Fibroblast of skin of left biceps (primary cell): ENCODE results near the gene CBFA2T3.

Source experiments
- DNase-seq, 2 experiments: peaks; one replicate each; pipeline ENCODE4 v3.0.0-alpha.2; 2013; ENCODE audit warnings: low read depth in 2 of 2

Gene CBFA2T3

DNA sequence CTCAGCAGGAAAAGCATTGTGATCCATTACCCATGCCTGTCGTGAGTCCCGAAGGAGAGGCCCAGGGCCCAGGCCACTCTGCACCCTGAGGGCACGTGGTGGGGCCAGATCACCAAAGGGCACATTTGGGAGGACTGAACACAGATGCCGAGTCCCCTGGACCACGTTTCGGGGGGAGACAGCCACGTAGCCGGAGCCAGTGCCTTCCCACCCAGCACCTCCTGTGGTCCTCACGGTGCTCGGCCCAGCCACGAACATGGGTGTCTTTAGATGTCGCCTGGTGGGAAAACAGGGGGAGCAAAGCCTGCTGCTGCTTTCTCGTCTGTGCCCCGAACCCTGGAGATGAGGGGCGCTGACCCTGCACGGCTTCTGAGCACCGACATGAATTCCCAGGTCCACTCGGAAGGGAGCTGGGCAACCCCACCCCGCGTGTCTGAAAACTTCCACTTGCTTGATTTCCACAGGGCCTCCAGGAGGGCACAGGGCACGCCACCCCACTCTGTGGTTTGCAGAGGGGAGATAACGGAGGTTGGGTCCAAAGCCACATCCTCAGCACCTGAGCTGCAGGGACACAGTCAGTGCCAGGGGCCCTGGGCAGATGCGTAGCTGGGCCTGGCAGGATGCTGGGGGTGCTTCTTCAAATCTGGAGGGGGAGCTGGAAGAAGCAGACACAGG, 14.4 kb downstream of the CBFA2T3 start:
- no peak for DNase-seq

DNA sequence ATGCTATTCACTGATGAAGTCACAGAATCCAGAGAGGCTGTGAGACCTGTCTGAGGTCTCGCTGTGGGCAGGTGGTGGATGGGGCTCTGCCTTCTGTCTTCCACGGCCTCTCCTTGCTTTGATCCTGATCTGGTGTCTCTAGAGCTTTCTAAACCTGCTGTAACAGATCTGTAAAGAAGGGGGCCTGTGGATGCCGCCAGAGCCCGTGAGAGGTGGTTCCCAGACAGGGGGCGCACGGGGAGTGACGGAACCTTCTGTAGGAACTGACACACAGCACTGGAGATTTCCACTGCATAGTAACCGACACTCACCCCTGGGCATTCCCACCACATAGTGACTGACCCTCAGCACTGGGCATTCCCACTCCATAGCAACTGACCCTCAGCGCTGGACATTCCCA, 16.0 kb downstream of the CBFA2T3 start:
- no peak for DNase-seq

DNA sequence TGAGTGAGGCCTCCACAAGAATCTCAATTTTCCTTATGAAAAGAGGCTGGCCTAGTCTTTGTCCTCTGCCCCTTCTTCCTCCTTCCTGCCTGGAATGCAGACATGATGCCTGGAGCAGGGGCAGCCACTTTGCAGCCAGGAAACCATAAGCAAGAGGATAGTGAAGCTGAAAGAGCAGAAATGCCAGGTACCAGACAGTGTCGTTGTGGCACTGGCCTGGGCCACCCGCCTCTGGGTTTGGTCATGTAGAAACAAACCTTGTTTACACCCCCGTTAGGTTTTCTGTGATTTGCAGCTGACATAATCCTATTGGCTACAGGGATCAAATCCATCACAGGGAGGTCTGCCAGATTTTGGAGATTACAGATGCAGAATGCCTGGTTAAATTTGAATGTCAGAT, 16.5 kb downstream of the CBFA2T3 start:
- DNase-seq: no peak

DNA sequence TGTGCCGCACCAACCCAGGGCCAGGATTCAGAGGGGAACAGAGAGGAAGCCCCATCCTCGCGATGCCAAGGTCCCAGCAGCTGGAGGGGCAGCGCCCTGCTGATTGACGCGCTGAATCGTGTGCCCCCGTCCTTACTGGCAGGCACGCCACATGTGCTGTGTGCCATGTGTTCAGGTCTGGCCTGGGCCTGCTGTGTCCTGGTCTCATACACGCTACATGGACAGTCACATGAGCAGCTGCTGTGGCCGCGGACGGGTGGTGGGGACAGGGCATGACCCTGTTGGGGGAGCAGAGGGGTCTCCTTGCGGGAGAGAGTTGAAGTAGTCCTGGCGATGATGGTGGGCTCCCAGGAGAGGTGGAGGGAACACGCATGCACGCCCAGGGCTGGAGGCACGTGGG, 18.0 kb downstream of the CBFA2T3 start:
- no peak for DNase-seq

DNA sequence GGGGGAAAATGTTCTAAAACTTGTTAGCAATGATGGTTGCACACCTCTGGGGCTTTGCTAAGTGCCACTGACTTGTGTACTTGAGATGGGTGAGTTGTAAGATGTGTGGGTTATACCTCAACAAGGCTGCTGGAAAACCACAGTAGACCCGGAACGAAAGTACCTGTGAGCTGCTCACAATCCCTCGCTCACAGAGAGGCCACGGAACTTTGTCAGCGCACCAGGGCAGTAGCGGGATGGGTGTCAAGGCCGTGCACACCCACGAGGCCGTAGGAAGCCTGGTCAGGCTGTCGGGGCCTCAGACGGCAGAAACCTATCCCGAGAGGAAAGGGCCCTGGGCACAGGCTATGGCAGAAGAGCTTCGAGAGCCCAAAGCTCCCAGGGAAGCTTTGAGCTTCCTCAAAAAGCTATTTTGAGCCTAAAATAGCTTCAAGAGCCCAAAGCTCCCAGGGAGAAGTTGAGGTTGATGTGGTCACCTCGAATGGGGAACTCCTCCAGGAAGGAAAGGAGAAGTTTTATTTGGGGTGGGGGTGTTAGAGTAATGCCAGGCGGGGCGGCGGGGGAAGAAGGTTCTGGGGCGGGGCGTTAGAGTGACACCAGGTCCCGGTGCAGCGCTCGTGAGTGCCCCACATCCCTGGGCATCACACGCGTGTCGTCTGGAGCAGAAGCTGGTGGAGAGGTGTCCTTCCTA, 19.0 kb downstream of the CBFA2T3 start:
- no peak for DNase-seq

DNA sequence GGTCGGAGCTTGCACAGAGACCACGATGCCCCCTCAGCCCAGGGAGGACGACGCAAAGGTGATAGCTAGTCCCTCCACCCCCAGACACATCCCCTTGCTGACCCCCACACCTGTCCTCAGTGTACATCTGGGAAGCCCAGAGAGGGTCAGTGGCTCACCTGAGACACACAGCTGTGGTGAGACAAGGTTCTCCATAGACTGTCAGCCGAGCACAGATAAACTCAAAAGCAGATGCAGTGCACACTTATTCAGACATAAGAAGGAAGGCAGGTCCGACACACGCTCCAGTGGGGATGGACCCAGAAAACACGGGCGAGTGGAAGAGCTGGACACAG, 19.6 kb downstream of the CBFA2T3 start:
- no peak for DNase-seq

DNA sequence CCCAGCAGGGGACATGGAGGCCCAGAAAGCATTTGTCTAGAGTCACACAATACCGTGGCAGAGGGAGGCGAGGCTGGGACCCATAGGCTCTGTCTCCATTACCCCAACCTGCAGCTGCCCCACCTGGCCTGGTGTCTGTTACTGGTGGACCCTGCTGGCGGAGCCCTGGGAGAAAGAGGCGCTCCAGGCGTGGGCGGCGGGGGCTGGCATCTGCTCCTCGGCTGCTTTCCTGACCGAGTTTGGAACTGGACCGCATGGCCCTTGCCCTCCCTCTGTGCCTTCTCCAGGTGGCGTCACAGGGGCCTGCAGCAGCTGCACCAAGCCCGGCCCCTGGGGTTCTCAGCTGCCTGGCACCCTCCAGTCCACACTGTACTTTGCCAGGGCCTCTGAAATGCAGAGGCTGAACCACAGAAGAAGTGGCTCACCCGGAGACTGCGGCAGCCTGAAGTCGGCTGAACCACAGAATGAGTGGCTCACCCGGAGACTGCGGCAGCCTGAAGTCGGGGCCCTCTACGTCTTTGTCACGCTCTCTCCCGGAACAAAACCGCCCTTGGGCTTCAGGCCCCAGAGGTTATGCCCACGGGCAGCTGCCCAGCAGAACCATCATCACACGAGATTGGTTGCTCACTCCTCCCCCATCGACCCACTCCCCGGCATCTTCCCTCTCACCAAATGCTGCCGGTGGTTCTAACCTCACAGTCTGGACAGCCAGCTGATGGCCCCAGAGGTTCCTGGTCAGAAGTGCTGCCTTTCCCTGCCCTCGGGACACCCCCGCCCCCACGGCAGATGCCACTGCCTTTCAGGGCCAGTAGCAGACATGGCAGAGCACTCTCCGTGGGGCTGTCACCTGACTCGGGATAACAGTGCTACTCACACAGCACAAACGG, 20.2 kb downstream of the CBFA2T3 start:
- no peak for DNase-seq

DNA sequence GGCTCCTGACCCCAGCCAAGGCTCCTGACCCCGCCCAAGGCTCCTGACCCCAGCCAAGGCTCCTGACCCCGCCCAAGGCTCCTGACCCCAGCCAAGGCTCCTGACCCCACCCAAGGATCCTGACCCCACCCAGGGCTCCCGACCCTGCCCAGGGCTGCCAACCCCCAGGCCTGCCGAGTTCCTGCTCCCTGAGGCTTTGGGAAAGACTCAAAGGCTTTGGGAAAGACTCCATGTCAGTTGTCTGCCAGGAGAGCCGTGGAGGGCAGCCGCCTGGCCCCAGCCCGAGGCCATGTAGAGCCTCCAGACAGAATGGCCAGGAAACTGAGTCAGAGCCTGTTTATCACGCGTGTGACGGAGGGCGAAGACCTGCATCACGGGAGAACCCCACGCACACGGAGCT, 21.1 kb downstream of the CBFA2T3 start:
- no peak for DNase-seq

DNA sequence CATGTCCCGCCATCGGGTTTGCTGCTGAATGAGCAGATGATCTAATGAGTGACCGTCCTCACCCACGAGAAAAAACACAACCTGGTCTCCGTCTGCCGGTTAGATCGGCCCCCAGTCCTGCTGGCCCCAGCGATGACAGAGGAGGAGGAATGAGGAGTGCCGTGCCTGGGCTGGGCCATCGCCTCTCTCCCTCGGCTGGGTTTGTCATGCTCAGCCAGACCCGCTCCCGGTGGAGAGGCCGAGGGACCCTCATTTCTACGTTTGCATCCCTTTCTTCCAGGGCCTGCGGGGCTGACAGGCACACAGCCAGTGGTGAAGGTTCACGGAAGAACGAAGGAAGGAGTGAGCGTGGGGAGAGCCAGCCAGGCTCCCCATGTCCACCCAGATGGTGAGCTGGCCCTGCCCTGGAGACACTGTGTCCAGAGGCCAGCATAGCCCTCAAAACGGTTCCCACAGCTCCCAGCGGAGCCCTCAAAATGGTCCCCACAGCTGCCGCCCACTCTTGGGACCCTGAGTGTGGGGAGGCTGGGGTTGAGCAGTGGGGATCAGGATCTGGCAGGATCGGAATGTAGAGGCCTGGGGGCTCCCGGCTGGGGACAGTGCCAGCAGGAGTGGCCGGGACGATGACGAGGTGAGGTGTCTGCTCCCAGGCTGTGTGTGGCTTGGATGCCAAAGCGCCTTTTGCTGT, 23.9 kb downstream of the CBFA2T3 start:
- no peak for DNase-seq

DNA sequence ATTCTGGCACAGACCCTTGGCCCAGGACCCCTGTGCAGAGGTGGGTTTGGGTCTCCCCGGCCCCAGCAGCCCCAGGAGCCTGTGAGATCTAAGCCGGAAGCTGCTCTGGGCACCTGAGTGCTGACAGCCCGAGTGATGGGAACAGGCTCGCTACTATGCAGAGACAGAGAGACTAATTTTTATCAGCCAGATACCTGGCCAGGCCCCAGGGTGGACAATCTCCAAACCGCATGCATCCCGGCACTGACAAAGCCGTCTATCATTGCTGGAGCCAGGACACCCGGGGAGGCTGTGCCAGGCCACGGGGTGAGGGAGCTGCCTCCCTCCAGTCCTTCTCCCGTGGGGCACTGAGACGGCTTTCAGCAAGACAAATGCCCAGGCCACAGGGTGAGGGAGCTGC, 25.0 kb downstream of the CBFA2T3 start:
- DNase-seq: no peak

DNA sequence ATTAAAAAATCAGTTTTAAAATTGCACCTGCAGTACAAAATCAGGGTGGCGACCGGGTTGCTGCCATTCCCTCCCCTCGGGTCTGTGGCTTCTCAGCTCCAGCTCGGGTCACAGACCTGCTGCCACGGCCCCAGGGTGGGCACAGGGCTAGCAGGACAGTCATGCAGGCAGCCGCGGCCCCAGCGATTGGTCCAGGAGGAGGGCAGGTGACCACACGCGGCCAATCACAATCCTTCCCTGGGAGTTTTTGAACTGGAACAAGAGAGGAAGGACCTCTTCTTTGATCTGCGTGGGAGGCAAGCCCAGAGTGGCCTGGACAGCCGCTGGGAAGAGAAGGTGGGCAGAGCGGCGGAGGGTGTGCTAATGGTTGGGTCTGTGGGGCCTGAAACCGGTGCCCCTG, 25.5 kb downstream of the CBFA2T3 start:
- DNase-seq: no peak

DNA sequence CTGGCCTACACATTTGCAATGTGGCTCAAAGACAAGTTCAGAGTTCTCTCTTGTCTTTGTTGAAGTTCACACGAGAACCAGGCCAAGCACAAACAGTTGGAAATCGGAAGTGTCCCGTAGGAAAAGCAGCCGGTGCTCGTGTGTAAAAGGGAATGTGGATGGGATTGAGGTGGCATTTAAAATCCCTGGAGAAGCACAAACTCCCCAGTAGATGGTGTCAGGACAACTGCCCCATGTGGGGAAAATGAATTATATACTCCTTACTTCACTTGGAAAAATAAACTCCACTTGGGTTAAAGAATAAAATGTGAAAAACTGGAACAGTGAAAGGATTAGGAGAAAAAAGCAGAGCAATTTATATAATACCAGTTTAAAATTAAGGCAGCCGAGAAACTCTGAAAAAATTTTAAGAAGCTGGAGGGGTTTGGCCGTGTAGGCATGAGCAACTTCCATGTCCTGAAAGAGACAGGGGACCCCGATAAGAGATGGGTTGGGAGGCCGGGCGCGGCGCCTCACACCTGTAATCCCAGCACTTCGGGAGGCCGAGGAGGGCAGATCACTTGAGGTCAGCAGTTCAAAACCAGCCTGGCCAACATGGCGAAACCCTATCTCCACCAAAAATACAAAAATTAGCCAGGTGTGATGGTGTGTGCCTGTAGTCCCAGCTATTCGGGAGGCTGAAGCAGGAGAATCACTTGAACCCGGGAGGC, 28.1 kb downstream of the CBFA2T3 start:
- DNase-seq: no peak

DNA sequence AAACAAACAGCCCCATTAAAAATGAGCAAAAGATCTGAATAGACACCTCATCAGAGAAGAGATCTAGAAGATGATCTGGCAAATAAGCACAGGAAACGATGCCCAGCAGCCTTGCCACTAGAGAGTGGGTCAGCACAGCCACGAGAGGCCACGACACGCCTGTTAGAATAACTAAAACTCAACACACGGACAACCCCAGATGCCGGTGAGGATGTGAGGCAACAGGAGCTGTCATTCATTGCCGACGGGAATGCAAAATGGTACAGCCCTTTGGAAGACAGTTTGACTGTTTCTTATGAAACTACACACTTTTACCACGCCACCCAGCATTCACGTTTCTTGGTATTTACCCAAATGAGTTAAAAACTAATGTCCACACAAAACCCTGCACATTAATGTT, 31.5 kb downstream of the CBFA2T3 start:
- no peak for DNase-seq

DNA sequence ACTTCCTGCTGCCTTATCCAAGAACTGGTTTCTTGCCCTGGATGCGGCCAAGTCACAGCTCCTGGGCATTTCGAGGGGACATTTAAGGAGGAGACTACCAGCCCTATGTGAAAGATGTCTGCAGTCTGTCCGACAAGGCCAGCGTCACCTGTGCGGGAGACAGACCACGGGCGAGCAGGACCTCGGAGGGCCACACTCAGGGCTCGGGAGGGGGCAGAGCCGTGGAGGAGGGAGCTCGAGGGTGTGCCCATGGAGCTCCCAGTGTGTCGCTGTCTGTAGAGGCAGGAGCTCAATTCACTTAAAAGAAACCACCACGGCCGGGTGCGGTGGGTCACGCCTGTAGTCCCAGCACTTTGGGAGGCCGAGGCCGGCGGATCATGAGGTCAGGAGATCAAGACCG, 33.3 kb downstream of the CBFA2T3 start:
- DNase-seq: no peak

DNA sequence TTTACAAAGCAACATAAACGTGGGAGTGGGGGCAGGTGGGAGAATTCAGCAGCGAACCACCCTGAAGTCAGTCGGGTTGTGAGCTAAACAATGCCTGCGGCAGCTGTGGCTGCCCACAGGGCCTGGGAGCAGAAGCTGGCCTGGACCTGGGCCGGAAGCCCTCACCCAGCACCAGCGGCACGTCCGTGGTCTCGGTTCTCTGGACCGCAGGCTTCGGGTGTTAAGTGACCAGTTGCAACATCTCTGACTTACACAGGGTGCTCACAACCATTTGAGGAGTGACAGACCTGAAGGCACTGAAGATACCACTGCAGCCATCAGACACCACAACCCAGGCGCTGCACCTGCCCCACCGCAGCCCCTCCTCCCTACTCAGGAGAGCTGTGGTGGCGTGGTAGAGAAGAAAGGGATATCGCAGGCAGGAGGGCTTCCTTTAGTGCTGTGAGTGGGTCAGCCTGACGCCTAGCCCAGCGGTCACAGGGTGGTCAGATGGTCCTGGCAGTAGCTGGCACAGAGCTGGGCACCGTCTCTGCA, 33.8 kb downstream of the CBFA2T3 start:
- DNase-seq: no peak

DNA sequence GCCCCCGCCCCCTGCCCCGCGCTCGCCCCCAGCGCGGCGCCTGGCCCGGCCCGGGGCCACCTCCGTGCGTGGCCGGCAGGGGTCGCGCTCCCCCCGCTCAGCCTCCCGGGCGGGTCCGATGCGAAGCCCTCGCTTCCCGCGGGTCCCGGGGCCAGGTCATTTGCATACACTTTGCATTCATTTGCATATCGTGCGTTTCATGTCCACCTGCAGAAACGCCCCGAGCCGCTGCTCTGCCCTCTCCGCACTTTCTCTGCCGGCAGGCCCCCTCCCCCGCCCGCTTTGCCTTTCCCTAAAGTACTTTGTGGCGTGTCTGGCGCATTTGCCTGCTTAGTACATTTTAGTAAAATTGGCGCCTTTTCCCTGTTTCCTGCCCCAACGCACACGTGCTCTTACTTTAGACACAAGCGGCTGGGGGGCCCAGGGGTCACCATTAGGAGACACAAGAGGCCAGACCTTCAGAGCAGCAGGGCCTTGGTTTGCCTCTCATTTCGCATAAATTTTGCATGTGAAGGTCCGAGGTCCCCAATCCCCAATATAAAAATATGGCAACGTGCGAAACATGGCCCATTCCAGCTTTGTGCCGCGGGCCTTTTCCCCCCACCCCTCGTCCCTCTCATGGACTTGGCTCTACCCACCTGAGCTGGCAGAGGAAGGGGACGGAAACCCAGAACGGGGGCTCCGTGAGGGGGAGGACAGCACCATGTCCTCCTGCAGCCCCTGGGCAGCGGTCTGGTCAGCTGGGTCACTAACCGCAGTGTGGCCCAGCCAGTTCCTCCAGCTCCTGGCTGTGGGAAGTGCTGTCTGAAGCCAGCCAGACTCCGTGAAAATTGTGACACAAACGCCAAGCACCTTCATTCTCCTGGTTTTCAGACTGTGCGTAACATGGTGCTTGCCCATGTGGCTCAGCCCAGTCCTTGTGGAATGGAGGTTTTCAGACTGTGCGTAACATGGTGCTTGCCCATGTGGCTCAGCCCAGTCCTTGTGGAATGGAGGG, 34.8 kb downstream of the CBFA2T3 start:
- no peak for DNase-seq

DNA sequence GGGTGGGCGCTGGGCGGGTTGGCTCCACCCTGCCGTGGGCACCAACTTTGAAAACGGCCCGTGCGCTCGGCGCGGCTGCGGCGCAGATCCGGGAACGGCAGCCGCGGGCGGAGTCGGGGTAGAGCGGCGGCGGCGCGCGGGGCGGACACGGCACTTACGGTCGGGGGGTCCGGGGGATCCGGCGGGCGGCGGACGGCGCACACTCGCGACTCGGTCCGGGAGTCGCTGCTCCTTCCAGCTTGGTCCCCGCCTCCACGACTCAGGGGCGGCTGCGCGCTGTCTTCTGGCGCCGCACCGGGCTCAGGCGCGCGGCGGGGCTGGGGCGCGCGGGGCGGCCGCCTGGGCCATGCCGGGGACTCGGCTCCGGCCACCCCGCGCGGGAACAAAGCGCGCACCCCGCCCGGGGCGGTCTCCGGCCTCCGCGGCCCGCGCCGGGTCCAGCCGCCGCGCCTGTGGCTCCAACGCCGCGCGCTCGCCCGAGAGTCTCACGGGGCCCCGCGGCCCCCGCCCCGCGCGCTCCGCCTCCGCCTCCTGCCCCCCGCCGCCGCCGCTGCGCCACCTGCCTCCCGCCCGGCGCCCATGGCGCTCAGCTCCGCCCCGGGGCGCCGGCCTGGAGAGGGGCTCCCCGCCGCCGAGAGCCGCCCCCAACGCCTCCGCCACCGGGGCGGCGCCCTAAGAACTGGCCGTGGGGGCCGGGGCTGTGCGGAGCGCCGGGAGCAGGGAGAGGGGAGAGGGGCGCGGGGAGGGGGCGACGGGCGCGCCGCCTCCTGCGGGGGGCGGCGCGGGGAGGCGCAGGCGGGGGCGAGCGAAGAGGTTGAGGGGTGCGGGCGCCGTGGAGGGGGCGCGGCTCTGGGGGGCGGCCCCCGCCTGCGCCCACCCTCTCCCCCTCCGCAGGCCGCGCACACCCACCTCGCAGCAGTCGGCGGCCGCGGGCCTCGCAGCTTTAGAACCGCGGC, 35.9 kb downstream of the CBFA2T3 start:
- no peak for DNase-seq

DNA sequence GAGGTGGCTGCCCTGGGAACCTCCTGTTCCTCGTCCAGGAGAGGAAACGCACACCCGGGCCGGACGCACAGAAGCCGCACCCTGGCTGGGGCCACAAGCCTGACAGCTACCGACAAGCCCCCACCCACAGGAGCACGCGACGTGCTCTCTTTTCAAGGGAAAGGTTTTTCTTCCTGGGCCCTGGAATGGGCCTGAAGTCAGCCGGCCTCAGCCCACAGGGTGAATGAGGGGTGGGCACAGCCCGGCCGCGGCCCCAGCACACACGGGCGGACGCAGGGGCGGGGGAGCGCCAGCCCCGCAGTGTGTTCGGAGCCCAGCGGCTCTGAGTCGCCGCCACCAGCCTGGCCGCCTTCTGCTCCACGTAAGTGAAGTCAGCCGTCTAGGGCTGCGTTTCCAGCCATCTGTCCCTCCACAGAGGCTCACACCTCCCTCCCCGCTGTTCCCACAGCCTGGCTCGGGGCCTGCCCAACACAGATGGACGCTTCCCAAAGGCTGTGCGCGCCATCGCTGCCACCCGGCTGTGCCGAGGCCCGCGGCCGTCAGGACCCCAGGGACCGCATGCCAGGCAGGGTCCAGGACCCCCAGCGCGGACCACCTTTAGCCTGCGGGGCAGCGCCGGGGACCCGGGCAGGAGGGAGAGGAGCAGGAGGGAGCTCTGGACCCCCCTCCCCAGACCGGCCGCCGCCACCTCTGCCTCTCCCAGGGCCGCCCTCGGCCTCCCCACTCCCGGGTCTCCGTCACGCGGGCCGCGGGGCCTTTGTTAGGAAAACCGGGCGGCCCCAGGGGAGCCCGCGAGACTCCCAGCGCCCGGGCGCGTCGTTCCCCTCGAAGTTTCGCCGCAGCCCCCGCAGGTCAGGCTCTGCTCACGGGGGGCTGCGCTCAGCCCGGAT, 36.8 kb downstream of the CBFA2T3 start:
- DNase-seq: no peak
